K562 (cell line): ENCODE measurements around the gene BCAS4. TPM values are rescaled to one million over a fixed set of nuclear protein-coding genes. Genes with fewer than 3 reads are reported as not detected.
A peak's percentile ranks its signal among the peaks of the same experiment; 100 is the strongest.

Experiments
- ELK1 ChIP-seq: sonication (generic); formaldehyde crosslinking; IDR thresholded peaks from 2 replicates; pipeline ENCODE4 v1.8.1; 2022; ENCODE audit warnings: missing genetic modification reagents
- ILF3 ChIP-seq: fragments of 450-650 bp; IDR thresholded peaks from 2 replicates; pipeline ENCODE4 v1.6.1; 2018; ENCODE audit warnings: antibody characterized with exemption, mild to moderate bottlenecking, moderate library complexity, borderline replicate concordance
- MCM5 ChIP-seq: fragments of 450-650 bp; IDR thresholded peaks from 2 replicates; pipeline ENCODE4 v1.6.1; 2016; ENCODE audit warnings: low read depth
- PBX2 ChIP-seq, 2 experiments: IDR thresholded peaks in 1 of 2; conservative IDR thresholded peaks in 1 of 2; 2 replicates each; pipeline ENCODE4 v1.6.1; 2016; ENCODE audit warnings: low read depth in 2 of 2, mild to moderate bottlenecking in 1 of 2, missing compliant biosample characterization in 1 of 2, missing genetic modification characterization in 1 of 2, moderate library complexity in 1 of 2
- PPARD ChIP-seq: fragments of 250-450 bp; sonication (Bioruptor Pico); IDR thresholded peaks from 2 replicates; pipeline ENCODE4 v1.8.0; 2022; ENCODE audit warnings: inconsistent platforms, mild to moderate bottlenecking, moderate library complexity
- SP2 ChIP-seq: IDR thresholded peaks from 2 replicates; pipeline ENCODE4 v1.6.1; 2011; ENCODE audit warnings: mild to moderate bottlenecking, low read depth, low read length, moderate library complexity; ENCODE audit not compliant: poor library complexity, severe bottlenecking; ENCODE audit errors: extremely low read depth
- SUPT5H ChIP-seq: fragments of 450-650 bp; IDR thresholded peaks from 2 replicates; pipeline ENCODE4 v1.6.1; 2016
- TCFL5 ChIP-seq: fragments of 250-450 bp; sonication (Bioruptor Pico); conservative IDR thresholded peaks from 2 replicates; pipeline ENCODE4 v1.6.1; 2021; ENCODE audit warnings: mild to moderate bottlenecking, moderate library complexity, matching md5 sums
- TFAP4 ChIP-seq: sonication (generic); formaldehyde crosslinking; IDR thresholded peaks from 2 replicates; pipeline ENCODE4 v1.8.0; 2022; ENCODE audit warnings: missing genetic modification reagents, mild to moderate bottlenecking, moderate library complexity, borderline replicate concordance
- ZNF146 ChIP-seq: IDR thresholded peaks from one replicate; pipeline ENCODE4 v1.6.1; 2018; ENCODE audit warnings: missing compliant biosample characterization; ENCODE audit not compliant: unreplicated experiment
- ZNF347 ChIP-seq: fragments of 450-650 bp; formaldehyde crosslinking; IDR thresholded peaks from 2 replicates; pipeline ENCODE4 v1.4.0; 2020; ENCODE audit warnings: low read depth, mild to moderate bottlenecking, moderate library complexity
- ZNF436 ChIP-seq: fragments of 250-450, 450-650 bp; sonication (Bioruptor Pico); formaldehyde crosslinking; IDR thresholded peaks from 2 replicates; pipeline ENCODE4 v1.7.0; 2020; ENCODE audit warnings: mild to moderate bottlenecking
- ZNF76 ChIP-seq: fragments of 250-450 bp; sonication (Bioruptor Pico); IDR thresholded peaks from 2 replicates; pipeline ENCODE4 v1.4.0; 2020; ENCODE audit warnings: mild to moderate bottlenecking, moderate library complexity, borderline replicate concordance
- polyA plus RNA-seq, 8 experiments: library from polyadenylated mRNA; depleted of rRNA in 4 of 8; stranded (reverse) in 5 of 8; unstranded in 3 of 8; fragments of >200 nt; fragmentation: Nextera tagmentation in 2 of 8; fragmentation: Illumina TruSeq in 1 of 8; extraction: Ambion mirVana in 2 of 8; extraction: Trizol in 1 of 8; gene quantifications; 2 replicates each; pipeline versions ENCODE4 v1.2.1 to v1.2.3, GENCODE V29; 2011 to 2014; ENCODE audit warnings: inconsistent platforms in 1 of 8, missing spikeins in 1 of 8
- total RNA-seq, 7 experiments: library from RNA; depleted of rRNA in 6 of 7; stranded (reverse); fragments of >200 nt in 6 of 7; fragmentation: Illumina TruSeq in 2 of 7; extraction: Trizol in 2 of 7; gene quantifications; 2 replicates each; pipeline versions ENCODE4 v1.2.1 to v1.2.3, GENCODE V29; 2011 to 2021; ENCODE audit warnings: low replicate concordance in 1 of 7

BCAS4 gene
- total and polyA plus RNA-seq, 9 of the 15 experiments (the other 6 are each of a cell fraction or from before 2014, with no cell fraction given), result 0.15 to 2.3 (median 0.47) TPM

GRCh38 chr20:50790651-50791277, 4.1 kb upstream of the BCAS4 start (continued):
- TF ChIP-seq ELK1 (no peak), SP2 (no peak), SUPT5H (peak; percentile 73), ZNF436 (CRISPR knock-in tag) (no peak), ZNF146 (CRISPR knock-in tag) (no peak), PBX2 (CRISPR knock-in tag; IDR thresholded peaks at IDR 0.05; ENCODE audit: low read depth) (no peak), PBX2 (tag; conservative IDR thresholded peaks at IDR 0.05; ENCODE audit: low read depth) (no peak), ILF3 (no peak), PPARD (CRISPR knock-in tag) (no peak), TFAP4 (CRISPR knock-in tag) (peak; percentile 96), ZNF347 (no peak), TCFL5 (CRISPR knock-in tag) (no peak; the same call in 1 of the 2 replicates), MCM5 (no peak), ZNF76 (no peak)
